ENCODE data around the gene AP2S1. TPM values are rescaled to one million over a fixed set of nuclear protein-coding genes. Genes with fewer than 3 reads are reported as not detected.

The AP2S1 gene
- total and polyA plus RNA-seq, 2 of the 8 experiments (the other 6 are each of a cell fraction or from before 2014, with no cell fraction given) = 195 to 211 TPM

DNA sequence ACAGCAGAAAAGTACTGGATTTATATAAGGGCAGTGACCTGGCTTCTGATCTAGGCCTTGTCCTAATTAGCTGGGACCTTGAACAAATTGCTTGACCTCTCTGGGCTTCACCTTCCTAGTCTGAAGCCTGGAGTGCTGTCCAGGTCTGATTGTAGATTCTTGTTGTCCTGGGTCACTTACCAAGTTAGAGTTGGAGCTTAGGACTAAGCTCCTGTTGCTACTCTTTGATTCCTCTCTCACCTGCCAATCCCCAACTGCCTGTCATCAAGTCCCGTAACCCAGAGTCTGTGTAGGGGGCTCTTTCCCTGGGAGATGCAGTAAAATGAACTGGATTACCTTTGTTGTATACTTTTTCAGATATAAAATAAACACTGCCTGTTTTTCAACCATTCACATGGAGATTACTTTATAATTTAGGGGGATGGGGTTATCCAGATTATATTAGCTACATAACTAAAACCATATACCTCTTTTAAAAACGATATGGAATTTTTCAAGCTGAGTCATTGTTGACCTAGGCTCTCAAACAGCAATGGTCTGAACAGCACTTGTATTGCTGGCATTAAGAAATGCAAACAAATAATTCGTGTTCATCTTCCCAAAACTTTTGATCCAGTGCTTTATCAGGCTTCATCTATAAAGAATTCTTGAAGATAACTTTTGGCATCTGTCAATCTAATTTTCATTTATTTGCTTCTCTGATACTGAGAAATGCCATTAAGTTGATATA, 15.9 kb upstream of the AP2S1 start:
- Histone ChIP-seq H4K8ac (ENCODE audit: extremely low read depth, insufficient read depth, low read length) (no peak overlapping the region), H3K14ac (ENCODE audit: insufficient read length) (no peak overlapping the region), H3K4ac (replicated peaks; ENCODE audit: insufficient read length, low read depth, low read length) (no peak overlapping the region), H3K9ac (replicated peaks in 1 of 4; ENCODE audit: extremely low read depth in 1 of 4, low read depth in 3 of 4, low read length in 3 of 4) (no peak overlapping the region), H3K56ac (replicated peaks; ENCODE audit: insufficient read length, low read depth, low read length) (no peak overlapping the region), H2BK12ac (ENCODE audit: low read depth, low read length) (no peak overlapping the region), H3K23me2 (ENCODE audit: low read depth, low read length) (peaks cover 16% of the 10 kb centered on the region; the same call in 1 of the 2 replicates), H3K79me2 (ENCODE audit: control insufficient read depth in 1 of 2, insufficient read depth in 2 of 2, low read length in 2 of 2) (peaks cover 55 to 98% of the 10 kb centered on the region in 2 experiments), H3K27me3 (replicated peaks in 1 of 4; ENCODE audit: control insufficient read depth in 3 of 4, extremely low read depth in 1 of 4, insufficient read depth in 3 of 4, low read length in 3 of 4) (no peaks in the 10 kb centered on the region), H3K23ac (ENCODE audit: insufficient read length) (no peak overlapping the region), H4K5ac (ENCODE audit: insufficient read length, low read depth, low read length) (no peak overlapping the region), H3K27ac (ENCODE audit: low read depth, low read length) (no peak overlapping the region), H4K91ac (replicated peaks; ENCODE audit: insufficient read length, low read length) (no peak overlapping the region), H3K36me3 (ENCODE audit: control insufficient read depth in 2 of 4, insufficient read depth in 4 of 4, low read length in 3 of 4) (no peaks in the 10 kb centered on the region), H2AK5ac (ENCODE audit: low read depth, low read length) (no peak overlapping the region), H2AFZ (ENCODE audit: low read length) (no peak overlapping the region), H2BK15ac (ENCODE audit: low read length) (no peak overlapping the region), H4K20me1 (replicated peaks in 1 of 2; ENCODE audit: control insufficient read depth in 1 of 2, insufficient read depth in 2 of 2, low read length in 2 of 2) (peaks cover 28 to 32% of the 10 kb centered on the region in 2 experiments), H3K4me3 (ENCODE audit: extremely low read depth in 1 of 4, insufficient read depth in 2 of 4, low read depth in 3 of 4, low read length in 4 of 4) (no peak overlapping the region), H3K4me2 (ENCODE audit: insufficient read depth in 1 of 2, low read depth in 2 of 2, low read length in 2 of 2) (no peak overlapping the region; a peak in 1 of 4 replicates), H3K79me1 (ENCODE audit: low read depth, low read length) (peaks cover 11% of the 10 kb centered on the region), H2BK120ac (replicated peaks; ENCODE audit: low read depth, low read length) (no peak overlapping the region), H3K9me3 (ENCODE audit: insufficient read depth in 2 of 2, low read depth in 1 of 2, low read length in 1 of 2) (no peaks in the 10 kb centered on the region), H3K18ac (ENCODE audit: extremely low read depth, low read length) (no peak overlapping the region), H3K4me1 (replicated peaks in 1 of 4; ENCODE audit: control insufficient read depth in 3 of 4, insufficient read depth in 4 of 4, low read length in 3 of 4) (peaks cover 6 to 23% (median 10%) of the 10 kb centered on the region in 4 experiments; a peak in 6 of 7 replicates), H2BK5ac (ENCODE audit: low read depth, low read length) (peak overlapping the region; percentile 55; the same call in 1 of the 2 replicates), H2BK20ac (ENCODE audit: low read length) (no peak overlapping the region)
- ChIA-PET CTCF (ENCODE audit: partially characterized antibody) (interaction anchor here (1.0 to 1.9 kb wide), 4 partner anchors 10 to 147 kb away, joined by 3 to 7 read pairs (median 4); no protein-coding TSS in a partner anchor), POLR2A (ENCODE audit: partially characterized antibody) (interaction anchor here (0.6 to 5.9 kb wide), 6 partner anchors 11 to 109 kb away, joined by 3 to 58 read pairs (median 4); no protein-coding TSS in a partner anchor)
- WGBS, 2 experiments (ENCODE audit: extremely low coverage in 1 of 2, insufficient coverage in 1 of 2, insufficient read length in 1 of 2, insufficient replicate concordance in 2 of 2, low coverage in 1 of 2, low lambda C conversion rate in 2 of 2, missing lambda C conversion rate in 1 of 2) = 73% methylated on average over 3 of the region's 3 CpGs; no CpG with 5 or more reads in 1 of the 2 experiments
- FAIRE-seq (no peak), DNase-seq (ENCODE audit: low read depth in 1 of 2, low spot score in 2 of 2) (no peak)
- TF ChIP-seq EP300 (IDR thresholded peaks at IDR 0.05; ENCODE audit: borderline replicate concordance in 1 of 2, low read depth in 2 of 2, low read length in 2 of 2) (no peak), FOSL1 (IDR thresholded peaks at IDR 0.05; ENCODE audit: insufficient read depth, low read depth, low read length) (no peak), SIX5 (IDR thresholded peaks at IDR 0.05; ENCODE audit: low read depth, low read length) (no peak), MAFK (IDR thresholded peaks at IDR 0.05; ENCODE audit: low read depth, low read length) (no peak), RNF2 (IDR thresholded peaks at IDR 0.05; ENCODE audit: borderline replicate concordance, low read depth, low read length, missing control alignments, poor library complexity, severe bottlenecking) (no peak), SP1 (IDR thresholded peaks at IDR 0.05; ENCODE audit: low read depth, low read length) (no peak), KDM1A (IDR thresholded peaks at IDR 0.05; ENCODE audit: borderline replicate concordance, low read length) (no peak), CREB1 (IDR thresholded peaks at IDR 0.05) (no peak), SP2 (IDR thresholded peaks at IDR 0.05; ENCODE audit: low read length) (no peak), SIRT6 (IDR thresholded peaks at IDR 0.05; ENCODE audit: low read length) (no peak)
- TF ChIP-seq, protein P1, sequence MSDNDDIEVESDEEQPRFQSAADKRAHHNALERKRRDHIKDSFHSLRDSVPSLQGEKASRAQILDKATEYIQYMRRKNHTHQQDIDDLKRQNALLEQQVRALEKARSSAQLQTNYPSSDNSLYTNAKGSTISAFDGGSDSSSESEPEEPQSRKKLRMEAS (IDR thresholded peaks at IDR 0.05) = no peak
- TF ChIP-seq, protein P2, sequence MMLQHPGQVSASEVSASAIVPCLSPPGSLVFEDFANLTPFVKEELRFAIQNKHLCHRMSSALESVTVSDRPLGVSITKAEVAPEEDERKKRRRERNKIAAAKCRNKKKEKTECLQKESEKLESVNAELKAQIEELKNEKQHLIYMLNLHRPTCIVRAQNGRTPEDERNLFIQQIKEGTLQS (IDR thresholded peaks at IDR 0.05; ENCODE audit: insufficient read depth, low read depth, low read length) = no peak

All from H1 (cell line).